ENCODE results near the gene BAHD1. TPM values are rescaled to one million over a fixed set of nuclear protein-coding genes. Genes with fewer than 3 reads are reported as not detected.

BAHD1 gene
- total and polyA plus RNA-seq, 2 experiments from 2014 or later, result 11.2 to 40.1 TPM

GRCh38 chr15:40407330-40407990, 33.3 kb upstream of the BAHD1 start:
- peaks cover 20% of the 10 kb centered on the region; the same call in 1 of the 2 replicates for H3K4me1 ChIP-seq (ENCODE audit: insufficient read depth)
- H4K20me1 ChIP-seq (replicated peaks; ENCODE audit: insufficient read depth), result peaks cover 15% of the 10 kb centered on the region
- no peak overlapping the region for H2AFZ ChIP-seq
- H3F3A ChIP-seq (replicated peaks; ENCODE audit: low read depth), result peaks cover 6% of the 10 kb centered on the region; the same call in 1 of the 2 replicates
- H3K4me1 Mint-ChIP-seq, result peaks cover 17% of the 10 kb centered on the region
- no peak for TF ChIP-seq ZNF331 (CRISPR knock-in tag; IDR thresholded peaks at IDR 0.05; ENCODE audit: low read depth)
- TF ChIP-seq EZH2 (IDR thresholded peaks at IDR 0.05; ENCODE audit: low read depth, unreplicated experiment), result no peak
- no peak for TF ChIP-seq STAT1 (IDR thresholded peaks at IDR 0.05; ENCODE audit: unreplicated experiment)
- TF ChIP-seq ETS1 (IDR thresholded peaks at IDR 0.05), result no peak
- TF ChIP-seq CREB1 (CRISPR knock-in tag; IDR thresholded peaks at IDR 0.05; ENCODE audit: low read depth), result no peak
- no peak for TF ChIP-seq ZNF462 (CRISPR knock-in tag; IDR thresholded peaks at IDR 0.05)
- no peak for TF ChIP-seq CTCF (conservative IDR thresholded peaks at IDR 0.05; ENCODE audit: low read depth in 2 of 2)
- H3K27me3 ChIP-seq (ENCODE audit: insufficient read depth), result no peaks in the 10 kb centered on the region
- no peaks in the 10 kb centered on the region for H3K9me2 ChIP-seq (ENCODE audit: insufficient read depth)
- no peaks in the 10 kb centered on the region for H3K9me3 Mint-ChIP-seq
- peak overlapping the region; percentile 59; the same call in 1 of the 2 replicates for H3K27ac Mint-ChIP-seq
- H3K27ac ChIP-seq (ENCODE audit: low read depth), result no peak overlapping the region
- H3K36me3 ChIP-seq (ENCODE audit: insufficient read depth), result peaks cover 29% of the 10 kb centered on the region
- H3K4me2 ChIP-seq, result peak overlapping the region; percentile 88
- ATAC-seq, result no peak
- H3K36me3 Mint-ChIP-seq (ENCODE audit: low read depth), result peaks cover 56% of the 10 kb centered on the region
- peak overlapping the region; percentile 93 for H3K4me3 ChIP-seq
- DNase-seq (ENCODE audit: low spot score), result no peak
- peaks cover 3% of the 10 kb centered on the region for H3K27me3 Mint-ChIP-seq (ENCODE audit: insufficient read depth, low read depth, poor library complexity)
- H3K79me2 ChIP-seq (replicated peaks; ENCODE audit: insufficient read depth), result peaks cover 29% of the 10 kb centered on the region
- H3K4me3 Mint-ChIP-seq, result peak overlapping the region; percentile 90

All from GM23338 (cell line).